Body of pancreas (tissue), 4 donors: ENCODE results near the gene DEDD2.

Source experiments
- POLR2A ChIP-seq, 3 donors: fragments of 450-650 bp; IDR thresholded peaks; one replicate each; pipeline ENCODE4 v1.6.1; 2016; ENCODE audit warnings: antibody characterized with exemption in 3 of 3, mild to moderate bottlenecking in 2 of 3
- TF ChIP-seq, protein P1 (sequence below), 7 experiments: fragments of 450-650 bp in 4 of 7; fragments of 200-600 bp in 3 of 7; sonication (generic) in 3 of 7; IDR thresholded peaks; one replicate each; pipeline ENCODE4 v1.5.1; 2016 to 2019; ENCODE audit warnings: antibody characterized with exemption in 7 of 7

DNA sequence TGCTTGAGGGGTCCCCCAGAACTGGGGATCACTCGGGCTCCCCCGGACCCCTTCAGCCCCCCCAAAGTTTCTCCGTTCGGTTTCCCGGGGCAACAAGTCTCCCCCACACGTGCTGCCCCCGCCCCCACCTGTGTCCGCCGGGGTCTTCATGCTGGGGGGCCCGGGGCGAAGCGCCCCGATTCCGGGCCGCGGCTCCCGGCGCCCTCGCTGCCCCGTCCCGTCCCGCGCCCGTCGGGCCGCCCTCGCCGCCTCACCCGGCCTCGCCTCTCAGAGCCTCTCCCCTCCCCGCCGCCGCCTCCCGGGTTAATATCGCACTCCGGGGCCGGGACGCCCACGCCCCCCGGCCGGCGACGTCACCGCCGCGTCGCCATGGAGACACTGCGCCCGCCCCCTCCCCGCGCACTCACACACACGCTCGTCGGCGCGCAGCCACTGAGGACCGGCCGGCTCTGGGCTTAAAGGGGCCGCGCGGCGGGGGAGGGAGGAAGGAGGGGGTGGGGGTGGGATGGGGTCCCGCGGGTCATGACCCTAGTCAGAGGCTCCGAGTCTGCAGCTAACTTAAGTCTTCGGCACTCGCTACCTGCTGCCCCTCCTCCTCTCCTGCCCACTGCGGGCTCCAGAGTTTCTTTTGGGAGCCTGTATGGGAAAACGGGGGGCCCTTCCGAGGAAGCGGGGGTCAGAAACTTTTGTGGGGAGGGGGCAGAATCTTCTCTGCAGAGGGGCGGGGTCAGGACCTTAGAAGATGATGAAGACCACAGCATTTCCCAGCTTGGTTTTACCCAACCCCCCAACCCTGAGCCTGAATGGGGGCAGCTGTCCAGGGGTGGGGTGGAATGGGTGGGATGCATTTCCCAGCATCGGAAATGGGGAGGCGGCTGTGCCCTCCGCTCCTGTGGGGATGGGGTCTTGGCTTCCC lies 37.6 kb upstream of the DEDD2 start, which contains the start of gene ERF:
- TF ChIP-seq, protein P1, sequence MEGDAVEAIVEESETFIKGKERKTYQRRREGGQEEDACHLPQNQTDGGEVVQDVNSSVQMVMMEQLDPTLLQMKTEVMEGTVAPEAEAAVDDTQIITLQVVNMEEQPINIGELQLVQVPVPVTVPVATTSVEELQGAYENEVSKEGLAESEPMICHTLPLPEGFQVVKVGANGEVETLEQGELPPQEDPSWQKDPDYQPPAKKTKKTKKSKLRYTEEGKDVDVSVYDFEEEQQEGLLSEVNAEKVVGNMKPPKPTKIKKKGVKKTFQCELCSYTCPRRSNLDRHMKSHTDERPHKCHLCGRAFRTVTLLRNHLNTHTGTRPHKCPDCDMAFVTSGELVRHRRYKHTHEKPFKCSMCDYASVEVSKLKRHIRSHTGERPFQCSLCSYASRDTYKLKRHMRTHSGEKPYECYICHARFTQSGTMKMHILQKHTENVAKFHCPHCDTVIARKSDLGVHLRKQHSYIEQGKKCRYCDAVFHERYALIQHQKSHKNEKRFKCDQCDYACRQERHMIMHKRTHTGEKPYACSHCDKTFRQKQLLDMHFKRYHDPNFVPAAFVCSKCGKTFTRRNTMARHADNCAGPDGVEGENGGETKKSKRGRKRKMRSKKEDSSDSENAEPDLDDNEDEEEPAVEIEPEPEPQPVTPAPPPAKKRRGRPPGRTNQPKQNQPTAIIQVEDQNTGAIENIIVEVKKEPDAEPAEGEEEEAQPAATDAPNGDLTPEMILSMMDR (IDR thresholded peaks at IDR 0.05): no peak
- TF ChIP-seq POLR2A (IDR thresholded peaks at IDR 0.05): peak; percentile 77 to 98 (median 89)
